HFFc6 (cell line): ENCODE results near the gene GSN. TPM values are rescaled to one million over a fixed set of nuclear protein-coding genes. Genes with fewer than 3 reads are reported as not detected.

ENCODE experiments used
- DNase-seq: peaks from one replicate; pipeline ENCODE4 v3.0.0-alpha.2; 2018
- H3K27ac Mint-ChIP-seq: 2 replicates; pipeline ENCODE4 v1.8.0; 2020; ENCODE audit warnings: mild to moderate bottlenecking, mixed read lengths
- H3K27me3 Mint-ChIP-seq: 2 replicates; pipeline ENCODE4 v1.8.0; 2021; ENCODE audit warnings: mild to moderate bottlenecking, moderate library complexity, mixed read lengths; ENCODE audit not compliant: insufficient read depth
- H3K36me3 Mint-ChIP-seq: 2 replicates; pipeline ENCODE4 v1.8.0; 2021; ENCODE audit warnings: low read depth, mixed read lengths
- H3K4me1 Mint-ChIP-seq: 2 replicates; pipeline ENCODE4 v1.8.0; 2020; ENCODE audit warnings: low read depth, mixed read lengths
- H3K4me3 Mint-ChIP-seq: 2 replicates; pipeline ENCODE4 v1.8.0; 2020; ENCODE audit warnings: mild to moderate bottlenecking, moderate library complexity, mixed read lengths
- H3K9me3 Mint-ChIP-seq: 2 replicates; pipeline ENCODE4 v1.8.0; 2020; ENCODE audit warnings: mild to moderate bottlenecking, mixed read lengths
- CTCF ChIP-seq: fragments of 200-600 bp; sonication (generic); IDR thresholded peaks from 2 replicates; pipeline ENCODE4 v1.5.0; 2021; ENCODE audit warnings: antibody characterized with exemption, mild to moderate bottlenecking
- total RNA-seq, 6 experiments: library from RNA; stranded (reverse); fragmentation: NEBNext Ultra II Directional; extraction: Animal tissue kit (Norgen Biotek cat#: 25700); gene quantifications; 2 replicates in 1 of 6; 3 replicates in 5 of 6; pipeline ENCODE4 v1.2.3, GENCODE V29; 2021

Gene GSN
- total RNA-seq, 6 experiments from 2014 or later, result 288 to 394 (median 318) TPM

- Mint-ChIP-seq H3K27ac (no peak overlapping the region), H3K4me1 (peaks cover 60% of the 10 kb centered on the region), H3K36me3 (0 out of 2 replicates have a peak, but pooled peaks cover 4% of the 10 kb centered on the region), H3K9me3 (no peaks in the 10 kb centered on the region), H3K4me3 (no peak overlapping the region), H3K27me3 (peaks cover 2% of the 10 kb centered on the region; the same call in 1 of the 2 replicates)
- TF ChIP-seq CTCF, result no peak
- DNase-seq, result no peak
Measured at GRCh38 chr9:121259498-121259897, 8.5 kb upstream of the GSN start.

GRCh38 chr9:121259935-121260334 is 8.0 kb upstream of the GSN start:
- no peaks in the 10 kb centered on the region for H3K9me3 Mint-ChIP-seq
- peaks cover 60% of the 10 kb centered on the region for H3K4me1 Mint-ChIP-seq
- H3K27ac Mint-ChIP-seq, result no peak overlapping the region
- H3K36me3 Mint-ChIP-seq, result 0 out of 2 replicates have a peak, but pooled peaks cover 4% of the 10 kb centered on the region
- no peak for TF ChIP-seq CTCF
- H3K4me3 Mint-ChIP-seq, result no peak overlapping the region
- no peak for DNase-seq
- peaks cover 2% of the 10 kb centered on the region; the same call in 1 of the 2 replicates for H3K27me3 Mint-ChIP-seq

- Mint-ChIP-seq H3K4me1 (peaks cover 63% of the 10 kb centered on the region), H3K9me3 (no peaks in the 10 kb centered on the region), H3K27ac (no peak overlapping the region), H3K27me3 (peaks cover 2% of the 10 kb centered on the region; the same call in 1 of the 2 replicates), H3K4me3 (peak overlapping the region; percentile 3; the same call in 1 of the 2 replicates), H3K36me3 (0 out of 2 replicates have a peak, but pooled peaks cover 4% of the 10 kb centered on the region)
- no peak for DNase-seq
- no peak for TF ChIP-seq CTCF
Measured at GRCh38 chr9:121260457-121261106, 7.4 kb upstream of the GSN start.

GRCh38 chr9:121261107-121261460 is 6.9 kb upstream of the GSN start:
- no peak for DNase-seq
- Mint-ChIP-seq H3K36me3 (0 out of 2 replicates have a peak, but pooled peaks cover 4% of the 10 kb centered on the region), H3K27ac (no peak overlapping the region), H3K27me3 (peaks cover 2% of the 10 kb centered on the region; the same call in 1 of the 2 replicates), H3K4me1 (peaks cover 68% of the 10 kb centered on the region), H3K4me3 (peak overlapping the region; percentile 3; the same call in 1 of the 2 replicates), H3K9me3 (no peaks in the 10 kb centered on the region)
- no peak for TF ChIP-seq CTCF

- H3K36me3 Mint-ChIP-seq, result 0 out of 2 replicates have a peak, but pooled peaks cover 4% of the 10 kb centered on the region
- no peak for DNase-seq
- H3K9me3 Mint-ChIP-seq, result no peaks in the 10 kb centered on the region
- H3K27ac Mint-ChIP-seq, result peak overlapping the region; percentile 31; the same call in 1 of the 2 replicates
- H3K27me3 Mint-ChIP-seq, result peaks cover 4% of the 10 kb centered on the region; the same call in 1 of the 2 replicates
- H3K4me3 Mint-ChIP-seq, result no peak overlapping the region; the same call in 1 of the 2 replicates
- no peak for TF ChIP-seq CTCF
- H3K4me1 Mint-ChIP-seq, result peaks cover 72% of the 10 kb centered on the region
Measured at GRCh38 chr9:121261755-121262154, 6.2 kb upstream of the GSN start.
